SU-DHL-6 (cell line): Measurements from ENCODE around the gene ZFAND2A.

Experiments used
- H2AFZ ChIP-seq: fragments of 200-600 bp; sonication (generic); 2 replicates; pipeline ENCODE4 v1.6.1; 2014; ENCODE audit warnings: low read depth, mild to moderate bottlenecking, moderate library complexity, mixed read lengths, antibody characterized with exemption, low read length; ENCODE audit not compliant: severe bottlenecking
- H3F3A ChIP-seq: fragments of 200-600 bp; shearing (Covaris generic); 2 replicates; pipeline ENCODE4 v1.6.0; 2016; ENCODE audit warnings: antibody characterized with exemption, mild to moderate bottlenecking; ENCODE audit not compliant: insufficient read depth
- H3K27ac ChIP-seq: fragments of 200-600 bp; sonication (generic); 2 replicates; pipeline ENCODE4 v1.5.1; 2016; ENCODE audit warnings: low read depth, mild to moderate bottlenecking, low read length, moderate library complexity, mixed read lengths
- H3K27me3 ChIP-seq: fragments of 200-600 bp; sonication (generic), shearing (Covaris generic); 2 replicates; pipeline ENCODE4 v1.6.0; 2014; ENCODE audit warnings: mild to moderate bottlenecking, low read length
- H3K36me3 ChIP-seq: fragments of 200-600 bp; sonication (generic); 2 replicates; pipeline ENCODE4 v1.6.1; 2014; ENCODE audit warnings: mild to moderate bottlenecking, low read length, mixed read lengths
- H3K4me2 ChIP-seq: fragments of 300-600, 200-600 bp; shearing (Covaris generic), sonication (generic); 2 replicates; pipeline ENCODE4 v1.6.0; 2014; ENCODE audit warnings: low read length, low read depth, mild to moderate bottlenecking; ENCODE audit not compliant: poor library complexity, severe bottlenecking
- H3K4me3 ChIP-seq: fragments of 200-600 bp; sonication (generic); 2 replicates; pipeline ENCODE4 v1.5.1; 2014; ENCODE audit warnings: antibody characterized with exemption, low read length, mild to moderate bottlenecking, mixed read lengths; ENCODE audit not compliant: insufficient read depth, poor library complexity, severe bottlenecking
- H3K79me2 ChIP-seq: fragments of 200-600 bp; sonication (generic); 2 replicates; pipeline ENCODE4 v1.6.1; 2014; ENCODE audit warnings: mild to moderate bottlenecking, low read length, moderate library complexity; ENCODE audit not compliant: insufficient read depth
- H3K9ac ChIP-seq: fragments of 200-600 bp; sonication (generic); 2 replicates; pipeline ENCODE4 v1.7.0; 2014; ENCODE audit warnings: mild to moderate bottlenecking, low read length
- H3K9me2 ChIP-seq: fragments of 200-600 bp; sonication (generic); replicated peaks from 2 replicates; pipeline ENCODE4 v1.6.1; 2014; ENCODE audit warnings: low read length; ENCODE audit not compliant: insufficient read depth
- H3K9me3 ChIP-seq: fragments of 200-600 bp; sonication (generic); 2 replicates; pipeline ENCODE4 v1.6.1; 2014; ENCODE audit warnings: low read length, mixed read lengths; ENCODE audit not compliant: insufficient read depth
- H4K20me1 ChIP-seq: fragments of 200-600 bp; sonication (generic); 2 replicates; pipeline ENCODE4 v1.6.1; 2014; ENCODE audit warnings: low read depth, mild to moderate bottlenecking, antibody characterized with exemption, low read length, moderate library complexity, mixed read lengths
- CTCF ChIP-seq: fragments of 200-600 bp; sonication (generic); IDR thresholded peaks from one replicate; pipeline ENCODE4 v1.5.1; 2017; ENCODE audit warnings: antibody characterized with exemption, mild to moderate bottlenecking, low read length, moderate library complexity; ENCODE audit not compliant: insufficient read depth, poor library complexity, severe bottlenecking
- EZH2phosphoT487 ChIP-seq: fragments of 200-600 bp; sonication (generic), shearing (Covaris generic); conservative IDR thresholded peaks from 2 replicates; pipeline ENCODE4 v1.6.1; 2018; ENCODE audit warnings: mild to moderate bottlenecking, antibody characterized with exemption, low read length, moderate library complexity, mixed read lengths

ZFAND2A gene

GRCh38 chr7:1140476-1141104, 19.4 kb downstream of the ZFAND2A start:
- Histone ChIP-seq H3K36me3 (no peaks in the 10 kb centered on the region), H4K20me1 (no peaks in the 10 kb centered on the region), H3K9ac (no peak overlapping the region), H3K4me3 (no peak overlapping the region), H3K4me2 (no peak overlapping the region), H2AFZ (no peak overlapping the region), H3K27me3 (no peaks in the 10 kb centered on the region), H3K27ac (no peak overlapping the region), H3K9me2 (no peaks in the 10 kb centered on the region), H3K79me2 (peaks cover 5% of the 10 kb centered on the region; the same call in 1 of the 2 replicates), H3F3A (peaks cover 11% of the 10 kb centered on the region; the same call in 1 of the 2 replicates), H3K9me3 (no peaks in the 10 kb centered on the region)
- TF ChIP-seq EZH2phosphoT487 (no peak), CTCF (no peak)

GRCh38 chr7:1137517-1138167, 22.4 kb downstream of the ZFAND2A start:
- Histone ChIP-seq H3K9me3 (no peaks in the 10 kb centered on the region), H3K27ac (peak overlapping the region; percentile 42; the same call in 1 of the 2 replicates), H4K20me1 (no peaks in the 10 kb centered on the region), H3F3A (peaks cover 11% of the 10 kb centered on the region; the same call in 1 of the 2 replicates), H3K27me3 (no peaks in the 10 kb centered on the region), H3K4me2 (peak overlapping the region; percentile 64), H3K9me2 (no peaks in the 10 kb centered on the region), H3K4me3 (peak overlapping the region; percentile 63), H2AFZ (peak overlapping the region; percentile 83), H3K79me2 (peaks cover 11% of the 10 kb centered on the region; the same call in 1 of the 2 replicates), H3K36me3 (no peaks in the 10 kb centered on the region), H3K9ac (peak overlapping the region; percentile 64)
- TF ChIP-seq EZH2phosphoT487 (no peak), CTCF (no peak)

GRCh38 chr7:1136841-1137516, 23.0 kb downstream of the ZFAND2A start:
- H4K20me1 ChIP-seq: no peaks in the 10 kb centered on the region
- H3K9ac ChIP-seq: peak overlapping the region; percentile 64
- H3K9me2 ChIP-seq: no peaks in the 10 kb centered on the region
- H3K27ac ChIP-seq: peak overlapping the region; percentile 42; the same call in 1 of the 2 replicates
- H3K79me2 ChIP-seq: peaks cover 11% of the 10 kb centered on the region; the same call in 1 of the 2 replicates
- TF ChIP-seq EZH2phosphoT487: no peak
- H2AFZ ChIP-seq: peak overlapping the region; percentile 7
- H3K27me3 ChIP-seq: no peaks in the 10 kb centered on the region
- peaks cover 11% of the 10 kb centered on the region; the same call in 1 of the 2 replicates for H3F3A ChIP-seq
- no peaks in the 10 kb centered on the region for H3K36me3 ChIP-seq
- peak overlapping the region; percentile 64 for H3K4me2 ChIP-seq
- H3K4me3 ChIP-seq: peak overlapping the region; percentile 63
- H3K9me3 ChIP-seq: no peaks in the 10 kb centered on the region
